ENCODE measurements around the gene GFRA1. TPM values are rescaled to one million over a fixed set of nuclear protein-coding genes. Genes with fewer than 3 reads are reported as not detected.

The GFRA1 gene
- polyA plus RNA-seq (2012; ENCODE audit: insufficient read depth, insufficient read length, low read depth) = not detected

DNA sequence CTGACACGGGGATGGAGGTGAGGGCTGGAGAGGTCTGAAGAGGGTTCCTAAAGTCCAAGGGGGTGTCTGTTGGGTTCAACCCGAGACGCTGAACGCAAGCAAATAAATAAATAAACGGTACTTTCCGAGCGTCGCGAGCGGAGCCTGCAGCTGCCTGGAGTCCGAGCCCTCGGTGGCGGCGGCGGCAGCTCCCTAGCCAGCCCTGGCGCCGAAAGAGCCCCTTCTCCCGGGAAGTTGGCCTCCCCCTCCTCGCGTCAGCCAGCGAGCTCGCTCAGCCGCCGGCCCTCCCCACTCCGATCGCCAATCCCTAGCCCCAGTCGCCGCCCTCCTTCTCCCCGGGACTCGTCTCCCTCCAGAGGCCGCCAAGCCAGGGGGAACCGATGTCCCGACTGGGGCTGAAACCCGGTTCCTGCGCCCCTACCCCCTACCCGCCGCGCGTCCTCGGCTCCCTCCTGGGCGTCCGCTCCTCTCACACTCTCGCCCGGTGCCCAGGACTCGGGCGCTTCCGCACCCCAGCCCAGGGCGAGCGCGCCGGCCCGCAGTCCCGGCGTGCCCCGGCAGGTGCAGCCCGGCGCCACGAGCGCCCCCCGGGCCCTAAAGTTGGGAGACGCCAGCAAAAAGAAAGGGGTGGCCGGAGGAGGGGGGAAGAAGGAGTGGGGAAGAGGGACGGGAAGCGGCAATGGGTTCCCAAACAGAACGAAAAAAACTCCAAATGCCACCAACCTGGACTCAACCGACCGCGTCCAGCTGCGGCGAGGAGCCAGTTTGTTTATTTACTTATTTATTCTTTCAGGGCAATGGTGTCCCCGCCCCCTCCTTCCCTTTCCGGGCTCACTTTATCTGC lies at the start of gene GFRA1:
Gene GFRA1 (minus strand): TSS at position 767 of the 844 bp plus-strand sequence. CDS start 1,177 bp downstream, outside the sequence.
- H3K4me3 ChIP-seq (ENCODE audit: low read depth, low read length) = peak within 1 kb of the TSS; percentile 31
- TF ChIP-seq, protein P1, sequence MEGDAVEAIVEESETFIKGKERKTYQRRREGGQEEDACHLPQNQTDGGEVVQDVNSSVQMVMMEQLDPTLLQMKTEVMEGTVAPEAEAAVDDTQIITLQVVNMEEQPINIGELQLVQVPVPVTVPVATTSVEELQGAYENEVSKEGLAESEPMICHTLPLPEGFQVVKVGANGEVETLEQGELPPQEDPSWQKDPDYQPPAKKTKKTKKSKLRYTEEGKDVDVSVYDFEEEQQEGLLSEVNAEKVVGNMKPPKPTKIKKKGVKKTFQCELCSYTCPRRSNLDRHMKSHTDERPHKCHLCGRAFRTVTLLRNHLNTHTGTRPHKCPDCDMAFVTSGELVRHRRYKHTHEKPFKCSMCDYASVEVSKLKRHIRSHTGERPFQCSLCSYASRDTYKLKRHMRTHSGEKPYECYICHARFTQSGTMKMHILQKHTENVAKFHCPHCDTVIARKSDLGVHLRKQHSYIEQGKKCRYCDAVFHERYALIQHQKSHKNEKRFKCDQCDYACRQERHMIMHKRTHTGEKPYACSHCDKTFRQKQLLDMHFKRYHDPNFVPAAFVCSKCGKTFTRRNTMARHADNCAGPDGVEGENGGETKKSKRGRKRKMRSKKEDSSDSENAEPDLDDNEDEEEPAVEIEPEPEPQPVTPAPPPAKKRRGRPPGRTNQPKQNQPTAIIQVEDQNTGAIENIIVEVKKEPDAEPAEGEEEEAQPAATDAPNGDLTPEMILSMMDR (IDR thresholded peaks at IDR 0.05; ENCODE audit: low read depth, low read length) = no peak
- no peaks in the 10 kb centered on the region for H3K36me3 ChIP-seq
- H3K4me1 ChIP-seq = no peaks in the 10 kb centered on the region
- no peaks in the 10 kb centered on the region for H3K9me3 ChIP-seq
- no peak for DNase-seq
- H3K27me3 ChIP-seq = peaks cover 62% of the 10 kb centered on the region

- Histone ChIP-seq H3K36me3 (no peaks in the 10 kb centered on the region), H3K9me3 (no peaks in the 10 kb centered on the region), H3K4me1 (no peaks in the 10 kb centered on the region), H3K27me3 (no peaks in the 10 kb centered on the region), H3K4me3 (ENCODE audit: low read depth, low read length) (no peak overlapping the region)
- TF ChIP-seq, protein P1 (IDR thresholded peaks at IDR 0.05; ENCODE audit: low read depth, low read length) = no peak
- DNase-seq = no peak
These were observed 43.5 kb upstream of the GFRA1 start for GRCh38 chr10:116316503-116316902.

GRCh38 chr10:116312548-116312947 lies 39.5 kb upstream of the GFRA1 start:
- no peak for DNase-seq
- TF ChIP-seq, protein P1 (IDR thresholded peaks at IDR 0.05; ENCODE audit: low read depth, low read length) = no peak
- Histone ChIP-seq H3K9me3 (no peaks in the 10 kb centered on the region), H3K36me3 (no peaks in the 10 kb centered on the region), H3K4me3 (ENCODE audit: low read depth, low read length) (no peak overlapping the region), H3K27me3 (no peaks in the 10 kb centered on the region), H3K4me1 (no peaks in the 10 kb centered on the region)

DNA sequence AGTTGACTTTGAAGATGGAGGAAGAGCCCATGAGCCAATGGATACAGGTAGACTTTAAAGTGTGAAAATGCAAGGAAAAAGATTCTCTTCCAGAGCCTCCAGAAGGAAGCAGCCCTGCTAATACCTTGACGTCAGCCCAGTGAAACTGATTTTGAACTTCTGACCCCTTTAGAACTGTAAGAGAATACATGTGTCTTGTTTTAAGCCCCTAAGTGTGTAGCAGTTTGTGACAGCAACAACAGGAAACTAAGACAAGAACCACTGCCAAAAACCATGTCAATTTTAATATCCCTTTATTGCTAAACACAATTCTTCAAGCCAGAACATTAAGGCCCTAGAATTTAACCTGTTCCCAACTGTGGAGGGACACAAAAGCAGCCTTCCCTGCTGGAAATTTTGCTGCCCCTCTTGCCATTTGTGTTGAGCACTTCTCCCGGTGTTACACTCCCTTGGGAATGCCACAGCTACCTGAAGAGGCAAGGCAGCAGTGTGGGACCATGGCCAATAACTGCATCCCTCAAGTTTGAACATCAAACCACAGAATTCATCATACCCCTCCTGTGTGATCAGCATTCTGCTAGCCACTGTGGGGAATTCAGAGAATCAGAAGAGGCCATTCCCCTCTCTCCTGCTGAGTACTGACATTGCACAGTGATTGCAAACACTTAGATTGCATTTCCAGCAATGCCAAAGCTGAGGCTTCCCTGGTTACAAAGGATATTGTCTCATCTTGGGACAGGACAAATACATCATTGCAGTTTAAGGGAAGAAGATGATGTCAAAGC lies 38.9 kb upstream of the GFRA1 start:
- no peaks in the 10 kb centered on the region for H3K9me3 ChIP-seq
- no peaks in the 10 kb centered on the region for H3K27me3 ChIP-seq
- H3K4me1 ChIP-seq = no peaks in the 10 kb centered on the region
- DNase-seq = no peak
- H3K4me3 ChIP-seq (ENCODE audit: low read depth, low read length) = no peak overlapping the region
- H3K36me3 ChIP-seq = no peaks in the 10 kb centered on the region
- TF ChIP-seq, protein P1 (IDR thresholded peaks at IDR 0.05; ENCODE audit: low read depth, low read length) = no peak

DNA sequence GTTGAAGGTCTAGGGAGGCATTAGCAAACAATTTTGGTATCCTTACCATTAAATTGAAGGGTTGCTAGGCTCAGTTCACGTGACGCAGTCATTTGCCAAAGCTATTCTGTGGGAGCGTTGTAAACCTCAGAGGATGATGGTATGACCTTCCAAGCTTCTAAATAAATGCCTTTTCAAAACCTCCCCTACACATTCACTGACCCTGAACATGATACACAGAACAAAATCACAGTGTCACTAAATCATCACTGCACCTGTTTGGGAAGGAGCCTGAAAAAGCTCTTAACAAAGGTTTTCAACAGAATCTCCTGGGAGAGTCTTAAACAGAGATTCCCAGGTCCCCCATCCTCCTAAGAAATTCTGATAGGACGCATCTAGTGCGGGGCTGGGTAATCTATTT lies 38.0 kb upstream of the GFRA1 start:
- DNase-seq = no peak
- TF ChIP-seq, protein P1 (IDR thresholded peaks at IDR 0.05; ENCODE audit: low read depth, low read length) = no peak
- no peaks in the 10 kb centered on the region for H3K9me3 ChIP-seq

More for the DNA sequence above, 38.0 kb upstream of the GFRA1 start:
- Histone ChIP-seq H3K36me3 (no peaks in the 10 kb centered on the region), H3K27me3 (no peaks in the 10 kb centered on the region), H3K4me1 (no peaks in the 10 kb centered on the region), H3K4me3 (ENCODE audit: low read depth, low read length) (no peak overlapping the region)

All from BE2C (cell line).